Astrocyte (in vitro differentiated cells and primary cell): ENCODE measurements around the gene VENTX. TPM values are rescaled to one million over a fixed set of nuclear protein-coding genes. Genes with fewer than 3 reads are reported as not detected.

ENCODE experiments used
- DNase-seq: peaks from one replicate; pipeline ENCODE4 v3.0.0-alpha.2; 2010; ENCODE audit warnings: low read depth
- FAIRE-seq: peaks from 2 replicates; lab custom pipeline; 2011; peaks lifted over from hg19 to GRCh38; lab: Jason Lieb, UNC
- H2AFZ ChIP-seq: 2 replicates; pipeline ENCODE4 v1.6.0; 2012; ENCODE audit warnings: low read depth, low read length, inconsistent platforms
- H3K27ac ChIP-seq: 2 replicates; pipeline ENCODE4 v1.5.1; 2011; ENCODE audit warnings: low read depth, low read length, inconsistent platforms
- H3K27me3 ChIP-seq: 2 replicates; pipeline ENCODE4 v1.6.0; 2011; ENCODE audit warnings: low read length, inconsistent platforms; ENCODE audit not compliant: insufficient read depth
- H3K36me3 ChIP-seq: 2 replicates; pipeline ENCODE4 v1.5.1; 2011; ENCODE audit warnings: low read length, inconsistent platforms; ENCODE audit not compliant: insufficient read depth
- H3K4me1 ChIP-seq: 2 replicates; pipeline ENCODE4 v1.5.1; 2011; ENCODE audit warnings: low read length, inconsistent platforms; ENCODE audit not compliant: insufficient read depth
- H3K4me2 ChIP-seq: 2 replicates; pipeline ENCODE4 v1.6.0; 2012; ENCODE audit warnings: low read length, inconsistent platforms
- H3K4me3 ChIP-seq: 2 replicates; pipeline ENCODE4 v1.5.1; 2011; ENCODE audit warnings: low read depth, mild to moderate bottlenecking, low read length, inconsistent platforms; ENCODE audit not compliant: insufficient read depth
- H3K79me2 ChIP-seq: 2 replicates; pipeline ENCODE4 v1.6.0; 2012; ENCODE audit warnings: mild to moderate bottlenecking, low read length, inconsistent platforms; ENCODE audit not compliant: insufficient read depth
- H3K9ac ChIP-seq: 2 replicates; pipeline ENCODE4 v1.6.0; 2012; ENCODE audit warnings: mild to moderate bottlenecking, low read length, inconsistent platforms
- H3K9me3 ChIP-seq: 2 replicates; pipeline ENCODE4 v1.5.1; 2012; ENCODE audit warnings: low read depth, mild to moderate bottlenecking, low read length, inconsistent platforms; ENCODE audit not compliant: insufficient read depth
- H4K20me1 ChIP-seq: 2 replicates; pipeline ENCODE4 v1.6.0; 2012; ENCODE audit warnings: low read length, inconsistent platforms; ENCODE audit not compliant: insufficient read depth
- H3K27ac Mint-ChIP-seq: one replicate; pipeline ENCODE4 v1.8.0; 2021; ENCODE audit warnings: mild to moderate bottlenecking, mixed read lengths; ENCODE audit not compliant: unreplicated experiment
- H3K27me3 Mint-ChIP-seq: one replicate; pipeline ENCODE4 v1.8.0; 2021; ENCODE audit warnings: low read depth, mixed read lengths; ENCODE audit not compliant: unreplicated experiment
- H3K36me3 Mint-ChIP-seq: one replicate; pipeline ENCODE4 v1.8.0; 2021; ENCODE audit warnings: low read depth, mixed read lengths; ENCODE audit not compliant: unreplicated experiment
- H3K4me1 Mint-ChIP-seq: one replicate; pipeline ENCODE4 v1.8.0; 2021; ENCODE audit warnings: low read depth, mixed read lengths; ENCODE audit not compliant: unreplicated experiment
- H3K4me3 Mint-ChIP-seq: one replicate; pipeline ENCODE4 v1.8.0; 2021; ENCODE audit warnings: mild to moderate bottlenecking, moderate library complexity, mixed read lengths; ENCODE audit not compliant: unreplicated experiment
- H3K9me3 Mint-ChIP-seq: one replicate; pipeline ENCODE4 v1.8.0; 2021; ENCODE audit warnings: mild to moderate bottlenecking, mixed read lengths; ENCODE audit not compliant: unreplicated experiment
- CTCF ChIP-seq: IDR thresholded peaks from 2 replicates; pipeline ENCODE4 v1.5.1; 2011; ENCODE audit warnings: low read depth, mild to moderate bottlenecking, inconsistent platforms, low read length, moderate library complexity; ENCODE audit not compliant: insufficient read depth
- EZH2 ChIP-seq: IDR thresholded peaks from 2 replicates; pipeline ENCODE4 v1.6.1; 2012; ENCODE audit warnings: mild to moderate bottlenecking, low read length, inconsistent platforms; ENCODE audit not compliant: insufficient read depth
- total RNA-seq: library from RNA; stranded (reverse); gene quantifications from 2 replicates; pipeline ENCODE4 v1.2.1, GENCODE V29; 2021

VENTX gene
- total RNA-seq, 1 donor from 2014 or later, result 0.11 TPM

GRCh38 chr10:133272301-133272963 lies 34.8 kb downstream of the VENTX start:
- Mint-ChIP-seq H3K36me3 (no peaks in the 10 kb centered on the region), H3K9me3 (no peaks in the 10 kb centered on the region), H3K4me1 (peaks cover under 1% of the 10 kb centered on the region), H3K27ac (no peak overlapping the region), H3K27me3 (peaks cover 4% of the 10 kb centered on the region), H3K4me3 (no peak overlapping the region)
- H3K9me3 ChIP-seq, result no peaks in the 10 kb centered on the region
- H4K20me1 ChIP-seq, result peaks cover 7% of the 10 kb centered on the region
- peaks cover 6% of the 10 kb centered on the region for H3K4me1 ChIP-seq
- no peak overlapping the region for H2AFZ ChIP-seq
- no peak overlapping the region for H3K4me2 ChIP-seq
- H3K79me2 ChIP-seq, result no peaks in the 10 kb centered on the region
- no peak overlapping the region for H3K4me3 ChIP-seq
- no peak overlapping the region for H3K9ac ChIP-seq
- no peaks in the 10 kb centered on the region for H3K36me3 ChIP-seq
- no peak overlapping the region for H3K27ac ChIP-seq
- DNase-seq (no peak), FAIRE-seq (no peak)
- no peak for TF ChIP-seq CTCF
- no peak for TF ChIP-seq EZH2
- H3K27me3 ChIP-seq, result peaks cover 3% of the 10 kb centered on the region

DNA sequence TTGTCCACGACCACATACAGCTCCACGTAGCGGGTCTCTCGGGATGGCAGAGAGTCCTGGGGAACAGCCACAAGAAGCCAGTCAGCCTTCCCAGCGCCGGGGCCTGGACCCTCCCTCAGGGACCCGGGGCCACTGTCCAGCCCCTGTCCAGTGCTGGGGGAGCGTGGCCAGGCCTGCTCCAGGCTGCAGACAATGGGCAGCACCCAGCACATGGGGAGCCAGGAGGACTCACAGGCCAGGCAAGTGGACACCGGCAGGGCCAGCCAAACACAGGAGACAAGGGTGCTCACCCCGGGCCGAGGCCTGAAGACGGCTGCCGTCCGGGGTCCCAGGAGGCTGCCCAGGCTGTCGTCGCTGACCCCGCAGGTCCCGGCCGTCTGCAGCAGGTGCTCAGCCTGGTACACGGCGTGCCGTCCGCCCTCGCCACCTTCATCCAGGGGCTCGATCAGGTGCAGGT lies 35.3 kb downstream of the VENTX start:
- peaks cover 4% of the 10 kb centered on the region for H3K27me3 Mint-ChIP-seq
- no peak overlapping the region for H3K4me2 ChIP-seq
- no peaks in the 10 kb centered on the region for H3K9me3 ChIP-seq
- DNase-seq, result no peak
- H3K4me3 ChIP-seq, result no peak overlapping the region
- no peaks in the 10 kb centered on the region for H3K36me3 ChIP-seq
- no peak overlapping the region for H3K27ac ChIP-seq
- TF ChIP-seq CTCF (no peak), EZH2 (no peak)
- H2AFZ ChIP-seq, result no peak overlapping the region
- H3K27me3 ChIP-seq, result peaks cover 3% of the 10 kb centered on the region
- no peak overlapping the region for H3K4me3 Mint-ChIP-seq
- peaks cover 13% of the 10 kb centered on the region for H4K20me1 ChIP-seq
- peaks cover 6% of the 10 kb centered on the region for H3K4me1 Mint-ChIP-seq
- H3K79me2 ChIP-seq, result no peaks in the 10 kb centered on the region
- H3K9me3 Mint-ChIP-seq, result no peaks in the 10 kb centered on the region
- H3K36me3 Mint-ChIP-seq, result no peaks in the 10 kb centered on the region
- H3K27ac Mint-ChIP-seq, result no peak overlapping the region
- H3K9ac ChIP-seq, result no peak overlapping the region
- FAIRE-seq, result no peak
- peaks cover 10% of the 10 kb centered on the region for H3K4me1 ChIP-seq

DNA sequence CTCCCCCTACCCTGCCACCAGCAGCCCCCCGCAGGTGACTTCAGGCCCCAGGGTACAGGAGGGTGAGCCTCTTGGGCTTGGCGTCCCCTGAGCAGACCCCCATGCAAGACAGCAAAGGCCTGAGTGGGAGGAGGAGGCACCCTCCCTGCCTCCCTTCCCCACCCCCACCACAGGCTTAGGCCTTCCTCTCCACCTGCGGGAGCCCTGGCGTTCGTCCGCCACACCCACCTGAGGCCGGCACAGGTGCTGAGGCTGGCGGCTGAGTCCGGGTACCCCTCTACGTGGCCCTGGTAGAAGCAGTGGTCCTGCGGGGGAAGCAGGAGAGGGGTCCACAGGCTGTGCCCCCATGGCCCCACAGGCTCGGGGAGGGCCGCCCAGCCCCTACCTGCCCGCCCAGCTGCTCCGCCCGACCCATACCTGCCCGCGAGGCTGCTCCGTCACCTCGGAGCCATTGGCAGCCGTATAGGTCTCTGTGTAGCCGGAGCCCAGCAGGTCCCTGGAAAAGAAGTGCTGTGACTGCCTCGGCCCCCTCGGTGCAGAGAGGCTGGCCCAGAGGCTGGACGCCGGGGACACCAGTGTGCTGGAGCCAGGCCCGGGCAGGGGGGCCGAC lies 36.0 kb downstream of the VENTX start:
- TF ChIP-seq EZH2 (no peak), CTCF (no peak)
- no peaks in the 10 kb centered on the region for H3K9me3 ChIP-seq
- H3K27ac ChIP-seq, result no peak overlapping the region
- peaks cover 3% of the 10 kb centered on the region for H3K27me3 ChIP-seq
- H3K4me2 ChIP-seq, result no peak overlapping the region
- DNase-seq (no peak), FAIRE-seq (no peak)
- H3K4me3 Mint-ChIP-seq, result no peak overlapping the region
- no peak overlapping the region for H3K4me3 ChIP-seq
- H3K4me1 ChIP-seq, result peaks cover 16% of the 10 kb centered on the region
- no peaks in the 10 kb centered on the region for H3K36me3 ChIP-seq
- no peak overlapping the region for H2AFZ ChIP-seq
- H3K79me2 ChIP-seq, result no peaks in the 10 kb centered on the region
- peaks cover 17% of the 10 kb centered on the region for H4K20me1 ChIP-seq
- H3K27ac Mint-ChIP-seq, result no peak overlapping the region
- H3K4me1 Mint-ChIP-seq, result peaks cover 12% of the 10 kb centered on the region
- no peak overlapping the region for H3K9ac ChIP-seq
- H3K9me3 Mint-ChIP-seq, result no peaks in the 10 kb centered on the region
- no peaks in the 10 kb centered on the region for H3K36me3 Mint-ChIP-seq
- H3K27me3 Mint-ChIP-seq, result peaks cover 4% of the 10 kb centered on the region
